ENCODE measurements around the gene KREMEN1.

Gene KREMEN1

GRCh38 chr22:29183971-29184848, 111.4 kb downstream of the KREMEN1 start:
- Histone ChIP-seq H3K4me3 (IDR thresholded peaks at IDR 0.05; ENCODE audit: insufficient read depth, low read depth, low read length) (no peak overlapping the region), H3K4me2 (no peak overlapping the region), H2AFZ (ENCODE audit: low read depth) (no peak overlapping the region), H3K27ac (no peak overlapping the region), H3K36me3 (ENCODE audit: insufficient read depth) (no peaks in the 10 kb centered on the region), H3K79me2 (ENCODE audit: insufficient read depth, low read depth) (no peaks in the 10 kb centered on the region), H4K20me1 (ENCODE audit: insufficient read depth) (no peaks in the 10 kb centered on the region), H3K27me3 (ENCODE audit: insufficient read depth, low read depth) (no peaks in the 10 kb centered on the region), H3K4me1 (ENCODE audit: low read depth, poor library complexity, severe bottlenecking) (no peaks in the 10 kb centered on the region), H3K9ac (no peak overlapping the region)
- no peak for TF ChIP-seq CTCF (conservative IDR thresholded peaks at IDR 0.05; ENCODE audit: low read depth, low read length)

- H3K36me3 ChIP-seq (ENCODE audit: insufficient read depth): no peaks in the 10 kb centered on the region
- TF ChIP-seq CTCF (conservative IDR thresholded peaks at IDR 0.05; ENCODE audit: low read depth, low read length): no peak
- H3K9ac ChIP-seq: no peak overlapping the region
- H4K20me1 ChIP-seq (ENCODE audit: insufficient read depth): no peaks in the 10 kb centered on the region
- no peak overlapping the region for H3K27ac ChIP-seq
- no peaks in the 10 kb centered on the region for H3K4me1 ChIP-seq (ENCODE audit: low read depth, poor library complexity, severe bottlenecking)
- no peak overlapping the region for H3K4me3 ChIP-seq (IDR thresholded peaks at IDR 0.05; ENCODE audit: insufficient read depth, low read depth, low read length)
- H3K27me3 ChIP-seq (ENCODE audit: insufficient read depth, low read depth): no peaks in the 10 kb centered on the region
- no peak overlapping the region for H3K4me2 ChIP-seq
- no peaks in the 10 kb centered on the region for H3K79me2 ChIP-seq (ENCODE audit: insufficient read depth, low read depth)
- no peak overlapping the region for H2AFZ ChIP-seq (ENCODE audit: low read depth)
These were observed 112.1 kb downstream of the KREMEN1 start for GRCh38 chr22:29184849-29185490.

- TF ChIP-seq CTCF (conservative IDR thresholded peaks at IDR 0.05; ENCODE audit: low read depth, low read length): no peak
- no peak overlapping the region for H3K27ac ChIP-seq
- H3K4me2 ChIP-seq: no peak overlapping the region
- H3K4me3 ChIP-seq (IDR thresholded peaks at IDR 0.05; ENCODE audit: insufficient read depth, low read depth, low read length): no peak overlapping the region
- H4K20me1 ChIP-seq (ENCODE audit: insufficient read depth): no peaks in the 10 kb centered on the region
- no peaks in the 10 kb centered on the region for H3K4me1 ChIP-seq (ENCODE audit: low read depth, poor library complexity, severe bottlenecking)
- no peak overlapping the region for H2AFZ ChIP-seq (ENCODE audit: low read depth)
- H3K36me3 ChIP-seq (ENCODE audit: insufficient read depth): no peaks in the 10 kb centered on the region
- no peak overlapping the region for H3K9ac ChIP-seq
- H3K27me3 ChIP-seq (ENCODE audit: insufficient read depth, low read depth): no peaks in the 10 kb centered on the region
- no peaks in the 10 kb centered on the region for H3K79me2 ChIP-seq (ENCODE audit: insufficient read depth, low read depth)
These were observed 113.5 kb downstream of the KREMEN1 start for GRCh38 chr22:29186302-29186701.

GRCh38 chr22:29187831-29188230, 115.0 kb downstream of the KREMEN1 start:
- H3K27me3 ChIP-seq (ENCODE audit: insufficient read depth, low read depth): no peaks in the 10 kb centered on the region
- no peak overlapping the region for H2AFZ ChIP-seq (ENCODE audit: low read depth)
- no peaks in the 10 kb centered on the region for H3K4me1 ChIP-seq (ENCODE audit: low read depth, poor library complexity, severe bottlenecking)
- H3K79me2 ChIP-seq (ENCODE audit: insufficient read depth, low read depth): no peaks in the 10 kb centered on the region
- H3K4me3 ChIP-seq (IDR thresholded peaks at IDR 0.05; ENCODE audit: insufficient read depth, low read depth, low read length): no peak overlapping the region
- no peak overlapping the region for H3K9ac ChIP-seq
- H3K4me2 ChIP-seq: no peak overlapping the region
- TF ChIP-seq CTCF (conservative IDR thresholded peaks at IDR 0.05; ENCODE audit: low read depth, low read length): no peak
- no peaks in the 10 kb centered on the region for H3K36me3 ChIP-seq (ENCODE audit: insufficient read depth)
- H3K27ac ChIP-seq: no peak overlapping the region
- H4K20me1 ChIP-seq (ENCODE audit: insufficient read depth): no peaks in the 10 kb centered on the region
